HepG2 (cell line): ENCODE measurements around the gene PMS2. TPM values are rescaled to one million over a fixed set of nuclear protein-coding genes. Genes with fewer than 3 reads are reported as not detected.

ENCODE experiments used
- ELF1 ChIP-seq: sonication (generic); formaldehyde crosslinking; IDR thresholded peaks from 2 replicates; pipeline ENCODE4 v1.4.0; 2020; ENCODE audit warnings: missing genetic modification reagents
- FOXA1 ChIP-seq, 2 experiments: fragments of 450-650 bp in 1 of 2; sonication (generic) in 1 of 2; formaldehyde crosslinking in 1 of 2; IDR thresholded peaks; 2 replicates each; pipeline versions ENCODE4 v1.4.0 to v1.6.1; 2016 to 2020; ENCODE audit warnings: missing genetic modification reagents in 1 of 2
- KLF15 ChIP-seq: sonication (generic); formaldehyde crosslinking; IDR thresholded peaks from 2 replicates; pipeline ENCODE4 v1.8.1; 2023; ENCODE audit warnings: borderline replicate concordance, mild to moderate bottlenecking, inconsistent platforms, missing genetic modification reagents, mixed read lengths
- MATR3 ChIP-seq: sonication (generic); formaldehyde crosslinking; IDR thresholded peaks from 2 replicates; pipeline ENCODE4 v1.4.0; 2020; ENCODE audit warnings: missing genetic modification reagents
- POLR2A ChIP-seq, 2 experiments: IDR thresholded peaks; 2 replicates each; pipeline ENCODE4 v1.6.1; 2011; ENCODE audit warnings: low read depth in 2 of 2, low read length in 2 of 2, mild to moderate bottlenecking in 1 of 2, moderate library complexity in 1 of 2; ENCODE audit not compliant: insufficient read depth in 1 of 2
- RAD51 ChIP-seq: fragments of 450-650 bp; IDR thresholded peaks from 2 replicates; pipeline ENCODE4 v1.6.1; 2016; ENCODE audit warnings: borderline replicate concordance
- REST ChIP-seq, 2 experiments: IDR thresholded peaks; 2 replicates each; pipeline ENCODE4 v1.6.1; 2011 to 2012; ENCODE audit warnings: low read length in 2 of 2, borderline replicate concordance in 1 of 2, low read depth in 1 of 2, mild to moderate bottlenecking in 1 of 2, moderate library complexity in 1 of 2
- STAT5B ChIP-seq: sonication (generic); formaldehyde crosslinking; IDR thresholded peaks from 2 replicates; pipeline ENCODE4 v1.4.0; 2020; ENCODE audit warnings: missing genetic modification reagents
- UBTF ChIP-seq: sonication (generic); formaldehyde crosslinking; IDR thresholded peaks from 2 replicates; pipeline ENCODE4 v1.4.0; 2020; ENCODE audit warnings: mild to moderate bottlenecking, missing genetic modification reagents
- ZMYM4 ChIP-seq: sonication (generic); formaldehyde crosslinking; IDR thresholded peaks from 2 replicates; pipeline ENCODE4 v1.8.1; 2023; ENCODE audit warnings: mild to moderate bottlenecking, missing genetic modification reagents
- ZNF207 ChIP-seq: fragments of 450-650 bp; IDR thresholded peaks from 2 replicates; pipeline ENCODE4 v1.6.1; 2016; ENCODE audit warnings: antibody characterized with exemption, borderline replicate concordance
- ZNF567 ChIP-seq: sonication (generic); formaldehyde crosslinking; IDR thresholded peaks from 2 replicates; pipeline ENCODE4 v1.8.1; 2023; ENCODE audit warnings: mild to moderate bottlenecking, missing genetic modification reagents, borderline replicate concordance
- ZNF616 ChIP-seq: sonication (generic); formaldehyde crosslinking; IDR thresholded peaks from 2 replicates; pipeline ENCODE4 v1.5.0; 2020; ENCODE audit warnings: low read depth, mild to moderate bottlenecking, missing genetic modification reagents
- ZNF724P ChIP-seq: sonication (generic); formaldehyde crosslinking; IDR thresholded peaks from 2 replicates; pipeline ENCODE4 v1.8.0; 2022; ENCODE audit warnings: missing genetic modification reagents, borderline replicate concordance
- polyA plus RNA-seq, 8 experiments: library from polyadenylated mRNA; depleted of rRNA in 3 of 8; stranded (reverse) in 7 of 8; unstranded in 1 of 8; fragments of >200 nt; fragmentation: Illumina TruSeq in 4 of 8; extraction: Trizol in 4 of 8; gene quantifications; 2 replicates each; pipeline versions ENCODE4 v1.2.1 to v1.2.3, GENCODE V29; 2011 to 2016; ENCODE audit warnings: low read depth in 4 of 8, missing spikeins in 1 of 8, mixed read lengths in 1 of 8; ENCODE audit not compliant: insufficient read depth in 1 of 8
- total RNA-seq, 5 experiments: library from RNA; depleted of rRNA; stranded (reverse); fragments of >200 nt; fragmentation: Illumina TruSeq; extraction: Trizol; gene quantifications; 2 replicates each; pipeline ENCODE4 v1.2.3, GENCODE V29; 2016; ENCODE audit warnings: low read depth in 1 of 5
- TF ChIP-seq, protein P1 (sequence below): sonication (generic); formaldehyde crosslinking; IDR thresholded peaks from 2 replicates; pipeline ENCODE4 v1.5.1; 2020; ENCODE audit warnings: missing genetic modification reagents, mild to moderate bottlenecking, borderline replicate concordance
- TF ChIP-seq, protein P2 (sequence below): sonication (generic); formaldehyde crosslinking; IDR thresholded peaks from 2 replicates; pipeline ENCODE4 v1.5.1; 2020; ENCODE audit warnings: missing genetic modification reagents, mild to moderate bottlenecking, borderline replicate concordance
- TF ChIP-seq, protein P3 (sequence below): sonication (generic); formaldehyde crosslinking; conservative IDR thresholded peaks from 2 replicates; pipeline ENCODE4 v1.4.0; 2020; ENCODE audit warnings: missing genetic modification reagents

PMS2 gene
- total and polyA plus RNA-seq, 2 of the 13 experiments (the other 11 are each of a cell fraction or from before 2014, with no cell fraction given): 6.3 to 11.4 TPM

DNA sequence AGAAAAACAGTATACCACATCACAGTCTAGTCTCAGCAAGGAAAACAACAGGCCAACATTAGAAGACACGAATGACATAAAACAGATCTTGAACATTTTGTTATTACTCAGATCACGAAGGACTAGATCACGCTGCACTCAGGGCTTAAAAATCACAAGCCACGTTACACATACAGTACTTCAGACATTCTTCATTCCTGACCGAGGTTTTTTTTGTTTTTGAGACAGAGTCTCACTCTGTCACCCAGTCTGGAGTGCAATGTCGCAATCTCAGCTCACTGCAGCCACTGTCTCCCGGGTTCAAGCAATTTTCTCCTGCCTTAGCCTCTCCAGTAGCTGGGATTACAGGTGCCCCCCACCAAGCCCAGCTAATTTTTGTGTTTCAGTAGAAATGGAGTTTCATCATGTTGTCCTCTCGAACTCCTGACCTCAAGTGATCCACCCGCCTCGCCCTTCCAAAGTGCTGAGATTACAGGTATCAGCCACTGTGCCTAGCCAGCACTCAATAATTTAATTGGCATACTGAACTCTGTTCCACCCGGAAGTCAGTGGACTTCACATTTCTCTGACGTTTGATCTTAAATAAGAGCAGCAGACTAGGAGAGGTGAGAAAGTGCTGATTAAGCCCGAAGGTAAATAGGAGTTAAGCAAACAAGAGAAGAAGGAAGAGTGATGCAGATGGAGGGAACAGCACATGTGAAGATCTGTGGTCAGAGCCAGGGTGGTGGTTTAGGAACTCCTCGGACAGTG is 3.7 kb upstream of the PMS2 start (continued):
- TF ChIP-seq ZNF567 (CRISPR knock-in tag) (no peak), ZMYM4 (no peak), STAT5B (CRISPR knock-in tag) (no peak), ZNF616 (CRISPR knock-in tag) (no peak), FOXA1 (IDR thresholded peaks at IDR 0.05) (0 out of 2 replicates have a peak, but pooled peaks have one; percentile 19), FOXA1 (CRISPR knock-in tag; IDR thresholded peaks at IDR 0.05) (peak; percentile 49), RAD51 (no peak), POLR2A (IDR thresholded peaks at IDR 0.05; ENCODE audit: insufficient read depth in 1 of 2, low read depth in 2 of 2, low read length in 2 of 2) (peak in 1 of 2 experiments; percentile 8; a peak in 1 of 4 replicates), REST (IDR thresholded peaks at IDR 0.05; ENCODE audit: borderline replicate concordance in 1 of 2, low read depth in 1 of 2, low read length in 2 of 2) (no peak), ELF1 (CRISPR knock-in tag) (peak; percentile 30; the same call in 1 of the 2 replicates), KLF15 (CRISPR knock-in tag) (no peak), ZNF207 (no peak), MATR3 (CRISPR knock-in tag) (no peak), UBTF (CRISPR knock-in tag) (no peak), ZNF724P (no peak)
- TF ChIP-seq, protein P1, sequence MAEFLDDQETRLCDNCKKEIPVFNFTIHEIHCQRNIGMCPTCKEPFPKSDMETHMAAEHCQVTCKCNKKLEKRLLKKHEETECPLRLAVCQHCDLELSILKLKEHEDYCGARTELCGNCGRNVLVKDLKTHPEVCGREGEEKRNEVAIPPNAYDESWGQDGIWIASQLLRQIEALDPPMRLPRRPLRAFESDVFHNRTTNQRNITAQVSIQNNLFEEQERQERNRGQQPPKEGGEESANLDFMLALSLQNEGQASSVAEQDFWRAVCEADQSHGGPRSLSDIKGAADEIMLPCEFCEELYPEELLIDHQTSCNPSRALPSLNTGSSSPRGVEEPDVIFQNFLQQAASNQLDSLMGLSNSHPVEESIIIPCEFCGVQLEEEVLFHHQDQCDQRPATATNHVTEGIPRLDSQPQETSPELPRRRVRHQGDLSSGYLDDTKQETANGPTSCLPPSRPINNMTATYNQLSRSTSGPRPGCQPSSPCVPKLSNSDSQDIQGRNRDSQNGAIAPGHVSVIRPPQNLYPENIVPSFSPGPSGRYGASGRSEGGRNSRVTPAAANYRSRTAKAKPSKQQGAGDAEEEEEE: no peak
- TF ChIP-seq, protein P2, sequence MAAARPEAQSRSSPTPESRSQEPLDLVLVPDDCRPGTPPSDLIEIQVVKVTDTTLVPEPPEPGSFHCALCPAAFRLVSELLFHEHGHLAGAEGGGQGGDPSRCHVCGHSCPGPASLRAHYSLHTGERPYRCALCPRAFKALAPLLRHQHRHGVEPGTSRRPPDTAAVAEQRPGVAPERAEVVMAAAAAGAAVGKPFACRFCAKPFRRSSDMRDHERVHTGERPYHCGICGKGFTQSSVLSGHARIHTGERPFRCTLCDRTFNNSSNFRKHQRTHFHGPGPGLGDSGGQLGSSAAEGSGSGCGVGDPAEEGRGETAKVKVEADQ (CRISPR knock-in tag): no peak
- TF ChIP-seq, protein P3, sequence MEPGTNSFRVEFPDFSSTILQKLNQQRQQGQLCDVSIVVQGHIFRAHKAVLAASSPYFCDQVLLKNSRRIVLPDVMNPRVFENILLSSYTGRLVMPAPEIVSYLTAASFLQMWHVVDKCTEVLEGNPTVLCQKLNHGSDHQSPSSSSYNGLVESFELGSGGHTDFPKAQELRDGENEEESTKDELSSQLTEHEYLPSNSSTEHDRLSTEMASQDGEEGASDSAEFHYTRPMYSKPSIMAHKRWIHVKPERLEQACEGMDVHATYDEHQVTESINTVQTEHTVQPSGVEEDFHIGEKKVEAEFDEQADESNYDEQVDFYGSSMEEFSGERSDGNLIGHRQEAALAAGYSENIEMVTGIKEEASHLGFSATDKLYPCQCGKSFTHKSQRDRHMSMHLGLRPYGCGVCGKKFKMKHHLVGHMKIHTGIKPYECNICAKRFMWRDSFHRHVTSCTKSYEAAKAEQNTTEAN: no peak
